ENCODE results near the gene USP6.
"Not testable (repeated sequence)": the region's sequence is repeated elsewhere in the genome, so short reads cannot be mapped to it uniquely, and the experiment has no call there.

USP6 gene

GRCh38 chr17:5115673-5116651 lies at the start of gene USP6:
Gene USP6, plus strand, starts transcription at chr17:5116032. Its CDS starts 14,336 bp downstream, at chr17:5130368.
- DNase-seq: peak in 4 of 58 donors; percentile 7 to 38 (median 18)

GRCh38 chr17:5068236-5068635 lies 47.6 kb upstream of the USP6 start:
- DNase-seq: no peak

GRCh38 chr17:5069724-5070123 lies 46.1 kb upstream of the USP6 start:
- no peak for DNase-seq

GRCh38 chr17:5075472-5075871 lies 40.4 kb upstream of the USP6 start:
- not testable (repeated sequence) for DNase-seq

- DNase-seq: not testable (repeated sequence)
These were observed 38.6 kb upstream of the USP6 start for GRCh38 chr17:5077275-5077674.

GRCh38 chr17:5077781-5078105 lies 38.1 kb upstream of the USP6 start:
- DNase-seq: peak in 1 of 58 donors; percentile 73

GRCh38 chr17:5078106-5079028 lies 37.5 kb upstream of the USP6 start, which contains the start of gene ZFP3:
Gene ZFP3, plus strand, starts transcription at chr17:5078467. Its CDS starts 13,038 bp downstream, at chr17:5091505.
- DNase-seq: peak in 57 of 58 donors; percentile 40 to 96 (median 81)

GRCh38 chr17:5080591-5080990 lies 35.2 kb upstream of the USP6 start:
- DNase-seq: no peak

GRCh38 chr17:5092218-5093010 lies 23.4 kb upstream of the USP6 start:
- no peak for DNase-seq

GRCh38 chr17:5096731-5097100 lies 19.1 kb upstream of the USP6 start:
- no peak for DNase-seq

- DNase-seq: peak in 37 of 58 donors; percentile 3 to 56 (median 19)
These were observed 18.6 kb upstream of the USP6 start for GRCh38 chr17:5097101-5097834.

GRCh38 chr17:5099271-5099670 lies 16.6 kb upstream of the USP6 start:
- DNase-seq: no peak

GRCh38 chr17:5100832-5101231 lies 15.0 kb upstream of the USP6 start:
- DNase-seq: no peak

GRCh38 chr17:5110816-5111215 lies 5.0 kb upstream of the USP6 start:
- DNase-seq: no peak

GRCh38 chr17:5111402-5112204 lies 4.2 kb upstream of the USP6 start, which contains the start of gene ZNF232:
Gene ZNF232, minus strand, starts transcription at chr17:5111878. Its CDS starts 56 bp downstream, at chr17:5111822.
- DNase-seq: peak; percentile 64 to 96 (median 90)

- no peak for DNase-seq
These were observed 2.4 kb downstream of the USP6 start for GRCh38 chr17:5118219-5118618.

- no peak for DNase-seq
These were observed 4.2 kb downstream of the USP6 start for GRCh38 chr17:5120036-5120435.

GRCh38 chr17:5120436-5121185 lies 4.8 kb downstream of the USP6 start:
- not testable (repeated sequence) for DNase-seq
